ENCODE data around the gene PGP. TPM values are rescaled to one million over a fixed set of nuclear protein-coding genes. Genes with fewer than 3 reads are reported as not detected.

Gene PGP
- polyA plus RNA-seq, 1 donor (not counting 4 experiments of a cell fraction or from before 2014, with no cell fraction given) = 10.3 TPM

DNA sequence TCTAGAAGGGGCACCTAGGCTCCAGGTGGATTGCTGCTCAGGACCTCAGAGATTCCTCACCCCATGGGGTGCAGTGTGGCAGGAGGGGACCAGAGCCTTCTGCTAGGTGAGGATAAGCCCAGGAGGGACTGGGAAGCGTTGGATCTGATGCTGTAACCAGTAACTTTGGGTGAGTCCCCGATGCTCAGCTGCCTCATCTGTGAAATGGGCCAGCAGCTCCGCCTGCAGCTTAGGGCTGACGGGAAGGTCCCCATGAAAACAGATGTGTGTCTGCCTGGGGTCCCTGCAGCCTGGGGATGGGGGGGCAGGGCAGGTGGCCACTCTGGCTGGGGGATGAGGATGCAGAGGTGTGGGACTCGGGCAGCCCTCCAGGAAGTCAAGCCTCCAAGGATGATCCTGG is 15.5 kb downstream of the PGP start:
- dilution Hi-C loops (cut with MboI; ENCODE audit: extremely low pct_ligation_motif_present, low sequenced_read_pairs) = no loop called here
- H3K27me3 ChIP-seq (ENCODE audit: control insufficient read depth, extremely low read depth, insufficient read depth, low read length) = peaks cover 28% of the 10 kb centered on the region
- no peak overlapping the region for H3K4me3 ChIP-seq (ENCODE audit: control insufficient read depth in 2 of 3, extremely low read depth in 1 of 3, insufficient read depth in 2 of 3, low read depth in 1 of 3, low read length in 3 of 3)
- FAIRE-seq = no peak
- H3K27ac ChIP-seq (ENCODE audit: control insufficient read depth, insufficient read depth, low read length) = no peak overlapping the region
- H3K79me2 ChIP-seq (ENCODE audit: control insufficient read depth, insufficient read depth, low read length) = no peaks in the 10 kb centered on the region
- no peaks in the 10 kb centered on the region for H4K20me1 ChIP-seq (ENCODE audit: control insufficient read depth, extremely low read depth, insufficient read depth, low read length)
- H3K4me2 ChIP-seq (ENCODE audit: control insufficient read depth, extremely low read depth, insufficient read depth, low read depth, low read length) = no peak overlapping the region
- no peak overlapping the region for H3K9ac ChIP-seq (ENCODE audit: control insufficient read depth, extremely low read depth, insufficient read depth, low read length)
- no peak for TF ChIP-seq EZH2 (IDR thresholded peaks at IDR 0.05; ENCODE audit: low read length)
- TF ChIP-seq, protein P1, sequence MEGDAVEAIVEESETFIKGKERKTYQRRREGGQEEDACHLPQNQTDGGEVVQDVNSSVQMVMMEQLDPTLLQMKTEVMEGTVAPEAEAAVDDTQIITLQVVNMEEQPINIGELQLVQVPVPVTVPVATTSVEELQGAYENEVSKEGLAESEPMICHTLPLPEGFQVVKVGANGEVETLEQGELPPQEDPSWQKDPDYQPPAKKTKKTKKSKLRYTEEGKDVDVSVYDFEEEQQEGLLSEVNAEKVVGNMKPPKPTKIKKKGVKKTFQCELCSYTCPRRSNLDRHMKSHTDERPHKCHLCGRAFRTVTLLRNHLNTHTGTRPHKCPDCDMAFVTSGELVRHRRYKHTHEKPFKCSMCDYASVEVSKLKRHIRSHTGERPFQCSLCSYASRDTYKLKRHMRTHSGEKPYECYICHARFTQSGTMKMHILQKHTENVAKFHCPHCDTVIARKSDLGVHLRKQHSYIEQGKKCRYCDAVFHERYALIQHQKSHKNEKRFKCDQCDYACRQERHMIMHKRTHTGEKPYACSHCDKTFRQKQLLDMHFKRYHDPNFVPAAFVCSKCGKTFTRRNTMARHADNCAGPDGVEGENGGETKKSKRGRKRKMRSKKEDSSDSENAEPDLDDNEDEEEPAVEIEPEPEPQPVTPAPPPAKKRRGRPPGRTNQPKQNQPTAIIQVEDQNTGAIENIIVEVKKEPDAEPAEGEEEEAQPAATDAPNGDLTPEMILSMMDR (optimal IDR thresholded peaks at IDR 0.05 in 1 of 3, IDR thresholded peaks at IDR 0.05 in 1 of 3, conservative IDR thresholded peaks at IDR 0.05 in 1 of 3; ENCODE audit: extremely low read depth in 1 of 3, insufficient read depth in 2 of 3, low read length in 3 of 3) = no peak
- no peaks in the 10 kb centered on the region for H3K36me3 ChIP-seq (ENCODE audit: control insufficient read depth in 2 of 2, extremely low read depth in 1 of 2, insufficient read depth in 2 of 2, low read length in 2 of 2)
- no peak overlapping the region for H2AFZ ChIP-seq (ENCODE audit: control insufficient read depth, low read length)
- no peaks in the 10 kb centered on the region for H3K9me1 ChIP-seq (ENCODE audit: control insufficient read depth, extremely low read depth, insufficient read depth, low read length)
- H3K4me1 ChIP-seq (ENCODE audit: control insufficient read depth, extremely low read depth, insufficient read depth, low read length) = peaks cover 16% of the 10 kb centered on the region
- no peak for DNase-seq (ENCODE audit: low read depth, low spot score)
- H3K9me3 ChIP-seq (ENCODE audit: control insufficient read depth, low read depth, low read length) = no peaks in the 10 kb centered on the region

DNA sequence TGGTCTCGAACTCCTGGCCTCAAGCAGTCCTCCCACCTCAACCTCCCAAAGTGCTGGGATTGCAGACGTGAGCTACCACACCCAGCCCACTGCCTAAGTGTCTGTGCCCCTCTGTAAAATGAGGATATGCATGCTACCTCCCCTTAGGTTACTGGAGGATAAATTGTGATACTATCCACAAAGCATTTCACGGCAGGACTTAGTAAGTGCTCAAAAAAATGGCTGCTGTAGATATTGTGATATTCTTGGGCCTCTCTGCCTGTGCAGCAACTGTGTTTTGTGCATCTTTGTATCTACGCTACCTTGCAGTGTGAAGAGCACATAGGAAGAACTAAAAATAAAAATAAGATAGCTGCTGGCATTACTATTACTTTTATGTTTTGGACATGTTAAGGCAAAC is 16.4 kb downstream of the PGP start:
- H3K9ac ChIP-seq (ENCODE audit: control insufficient read depth, extremely low read depth, insufficient read depth, low read length) = no peak overlapping the region
- H3K79me2 ChIP-seq (ENCODE audit: control insufficient read depth, insufficient read depth, low read length) = no peaks in the 10 kb centered on the region
- H3K4me2 ChIP-seq (ENCODE audit: control insufficient read depth, extremely low read depth, insufficient read depth, low read depth, low read length) = no peak overlapping the region
- FAIRE-seq (no peak), DNase-seq (ENCODE audit: low read depth, low spot score) (no peak)
- H3K27ac ChIP-seq (ENCODE audit: control insufficient read depth, insufficient read depth, low read length) = no peak overlapping the region
- peaks cover 16% of the 10 kb centered on the region for H3K4me1 ChIP-seq (ENCODE audit: control insufficient read depth, extremely low read depth, insufficient read depth, low read length)
- no peaks in the 10 kb centered on the region for H3K9me1 ChIP-seq (ENCODE audit: control insufficient read depth, extremely low read depth, insufficient read depth, low read length)
- dilution Hi-C loops (cut with MboI; ENCODE audit: extremely low pct_ligation_motif_present, low sequenced_read_pairs) = no loop called here
- H2AFZ ChIP-seq (ENCODE audit: control insufficient read depth, low read length) = no peak overlapping the region
- no peaks in the 10 kb centered on the region for H3K36me3 ChIP-seq (ENCODE audit: control insufficient read depth in 2 of 2, extremely low read depth in 1 of 2, insufficient read depth in 2 of 2, low read length in 2 of 2)
- H3K4me3 ChIP-seq (ENCODE audit: control insufficient read depth in 2 of 3, extremely low read depth in 1 of 3, insufficient read depth in 2 of 3, low read depth in 1 of 3, low read length in 3 of 3) = no peak overlapping the region
- H3K9me3 ChIP-seq (ENCODE audit: control insufficient read depth, low read depth, low read length) = no peaks in the 10 kb centered on the region
- H4K20me1 ChIP-seq (ENCODE audit: control insufficient read depth, extremely low read depth, insufficient read depth, low read length) = no peaks in the 10 kb centered on the region
- H3K27me3 ChIP-seq (ENCODE audit: control insufficient read depth, extremely low read depth, insufficient read depth, low read length) = peaks cover 36% of the 10 kb centered on the region
- no peak for TF ChIP-seq EZH2 (IDR thresholded peaks at IDR 0.05; ENCODE audit: low read length)
- TF ChIP-seq, protein P1 (optimal IDR thresholded peaks at IDR 0.05 in 1 of 3, IDR thresholded peaks at IDR 0.05 in 1 of 3, conservative IDR thresholded peaks at IDR 0.05 in 1 of 3; ENCODE audit: extremely low read depth in 1 of 3, insufficient read depth in 2 of 3, low read length in 3 of 3) = no peak
